ENCODE data around the gene BCAM. TPM values are rescaled to one million over a fixed set of nuclear protein-coding genes. Genes with fewer than 3 reads are reported as not detected.

BCAM gene
- total and polyA plus RNA-seq, 2 donors (not counting 3 experiments of a cell fraction or from before 2014, with no cell fraction given): 23.9 to 28.5 TPM

DNA sequence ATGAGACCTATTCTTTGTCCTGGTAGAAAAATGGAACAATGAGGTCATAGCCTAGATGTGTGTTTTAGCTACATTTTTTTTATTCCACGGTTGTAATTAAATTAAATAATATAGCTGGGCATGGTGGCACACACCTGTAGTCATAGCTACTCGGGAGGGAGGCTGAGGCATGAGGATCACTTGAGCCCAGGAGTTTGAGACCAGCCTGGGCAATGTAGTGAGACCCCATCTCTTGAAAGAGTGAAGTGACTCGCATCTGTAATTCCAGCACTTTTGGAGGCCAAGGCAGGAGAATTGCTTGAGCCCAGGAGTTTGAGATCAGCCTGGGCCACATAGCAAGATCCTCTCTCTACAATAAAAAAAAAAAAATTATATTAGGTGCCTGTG lies 43.0 kb upstream of the BCAM start:
- dilution Hi-C loops (cut with MboI; ENCODE audit: extremely low pct_ligation_motif_present, low sequenced_read_pairs) (no loop called here), intact Hi-C loops (cut with micrococcal nuclease) (no loop called here)
- Histone ChIP-seq H3K27ac (ENCODE audit: insufficient read depth, low read depth, low read length) (no peak overlapping the region), H2AFZ (ENCODE audit: low read depth, low read length) (no peak overlapping the region), H3K9me3 (replicated peaks; ENCODE audit: control insufficient read depth, insufficient read depth, low read length) (no peaks in the 10 kb centered on the region), H3K9ac (replicated peaks; ENCODE audit: extremely low read depth, insufficient read depth, low read length) (no peak overlapping the region), H3K9me1 (replicated peaks; ENCODE audit: control insufficient read depth, extremely low read depth, insufficient read depth, low read length) (no peaks in the 10 kb centered on the region), H4K20me1 (replicated peaks; ENCODE audit: control insufficient read depth, extremely low read depth, insufficient read depth, low read length) (no peaks in the 10 kb centered on the region), H3K4me2 (ENCODE audit: insufficient read depth, low read length) (no peak overlapping the region), H3K4me3 (replicated peaks in 1 of 3; ENCODE audit: insufficient read depth in 1 of 3, low read depth in 1 of 3, low read length in 3 of 3) (no peak overlapping the region), H3K79me2 (ENCODE audit: control insufficient read depth, insufficient read depth, low read length) (no peaks in the 10 kb centered on the region), H3K27me3 (ENCODE audit: control insufficient read depth in 2 of 2, insufficient read depth in 2 of 2, low read length in 2 of 2) (no peaks in the 10 kb centered on the region), H3K36me3 (ENCODE audit: control insufficient read depth in 2 of 2, extremely low read depth in 1 of 2, insufficient read depth in 2 of 2, low read length in 2 of 2) (no peaks in the 10 kb centered on the region), H3K4me1 (ENCODE audit: control insufficient read depth, extremely low read depth, insufficient read depth, low read length) (no peaks in the 10 kb centered on the region)
- TF ChIP-seq GATA2 (IDR thresholded peaks at IDR 0.05; ENCODE audit: insufficient read depth, insufficient read length, low read depth, low read length) (no peak), POLR2AphosphoS5 (IDR thresholded peaks at IDR 0.05; ENCODE audit: insufficient read depth, low read depth, low read length) (no peak), FOS (IDR thresholded peaks at IDR 0.05; ENCODE audit: borderline replicate concordance, insufficient read depth, low read length) (no peak), POLR2A (IDR thresholded peaks at IDR 0.05; ENCODE audit: low read depth, low read length) (no peak), EZH2 (IDR thresholded peaks at IDR 0.05; ENCODE audit: borderline replicate concordance, low read depth, low read length, severe bottlenecking) (no peak)
- TF ChIP-seq, protein P1, sequence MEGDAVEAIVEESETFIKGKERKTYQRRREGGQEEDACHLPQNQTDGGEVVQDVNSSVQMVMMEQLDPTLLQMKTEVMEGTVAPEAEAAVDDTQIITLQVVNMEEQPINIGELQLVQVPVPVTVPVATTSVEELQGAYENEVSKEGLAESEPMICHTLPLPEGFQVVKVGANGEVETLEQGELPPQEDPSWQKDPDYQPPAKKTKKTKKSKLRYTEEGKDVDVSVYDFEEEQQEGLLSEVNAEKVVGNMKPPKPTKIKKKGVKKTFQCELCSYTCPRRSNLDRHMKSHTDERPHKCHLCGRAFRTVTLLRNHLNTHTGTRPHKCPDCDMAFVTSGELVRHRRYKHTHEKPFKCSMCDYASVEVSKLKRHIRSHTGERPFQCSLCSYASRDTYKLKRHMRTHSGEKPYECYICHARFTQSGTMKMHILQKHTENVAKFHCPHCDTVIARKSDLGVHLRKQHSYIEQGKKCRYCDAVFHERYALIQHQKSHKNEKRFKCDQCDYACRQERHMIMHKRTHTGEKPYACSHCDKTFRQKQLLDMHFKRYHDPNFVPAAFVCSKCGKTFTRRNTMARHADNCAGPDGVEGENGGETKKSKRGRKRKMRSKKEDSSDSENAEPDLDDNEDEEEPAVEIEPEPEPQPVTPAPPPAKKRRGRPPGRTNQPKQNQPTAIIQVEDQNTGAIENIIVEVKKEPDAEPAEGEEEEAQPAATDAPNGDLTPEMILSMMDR (IDR thresholded peaks at IDR 0.05; ENCODE audit: extremely low read depth in 1 of 2, insufficient read depth in 1 of 2, low read depth in 1 of 2, low read length in 2 of 2): no peak
- POLR2A ChIA-PET: no interaction called here
- DNase-seq (ENCODE audit: low read depth, low spot score): no peak
- no TSS peak for BruUV-seq (replicated peaks)
- peak; percentile 46 for FAIRE-seq
- CTCF ChIA-PET: interaction anchor here (1.0 to 19.4 kb wide), 6 partner anchors 8 to 195 kb away, joined by 3 to 688 read pairs (median 6); no protein-coding TSS in a partner anchor

Measured in endothelial cell of umbilical vein (primary cell).